Liver (tissue), 9 donors: ENCODE results near the gene LAMC1. TPM values are rescaled to one million over a fixed set of nuclear protein-coding genes. Genes with fewer than 3 reads are reported as not detected.
A peak's percentile ranks its signal among the peaks of the same experiment; 100 is the strongest.

ENCODE experiments used
- DNase-seq: peaks from one replicate; pipeline ENCODE4 v3.0.0-alpha.2; 2017; ENCODE audit warnings: low spot score
- H3K27ac ChIP-seq, 2 donors: one replicate each; pipeline ENCODE4 v1.7.0; 2013; ENCODE audit warnings: inconsistent platforms in 2 of 2, low read length in 2 of 2, control low read depth in 1 of 2, low read depth in 1 of 2, mild to moderate bottlenecking in 1 of 2
- H3K27me3 ChIP-seq, 4 donors: one replicate each; pipeline versions ENCODE4 v1.6.1 to v1.7.0; 2013; ENCODE audit warnings: low read length in 3 of 4, inconsistent platforms in 1 of 4, mild to moderate bottlenecking in 1 of 4, moderate library complexity in 1 of 4; ENCODE audit not compliant: control insufficient read depth in 4 of 4, insufficient read depth in 4 of 4
- H3K36me3 ChIP-seq, 4 donors: one replicate each; pipeline versions ENCODE4 v1.6.1 to v1.7.0; 2013; ENCODE audit warnings: low read length in 3 of 4, mild to moderate bottlenecking in 3 of 4, low read depth in 1 of 4, moderate library complexity in 1 of 4; ENCODE audit not compliant: control insufficient read depth in 4 of 4, insufficient read depth in 3 of 4
- H3K4me1 ChIP-seq, 4 donors: one replicate each; pipeline versions ENCODE4 v1.6.1 to v1.7.0; 2013; ENCODE audit warnings: low read length in 3 of 4, mild to moderate bottlenecking in 3 of 4, moderate library complexity in 1 of 4; ENCODE audit not compliant: control insufficient read depth in 4 of 4, insufficient read depth in 4 of 4
- H3K4me3 ChIP-seq, 3 donors: one replicate each; pipeline versions ENCODE4 v1.6.1 to v1.7.0; 2013; ENCODE audit warnings: low read length in 3 of 3, control low read depth in 1 of 3, low read depth in 1 of 3, mild to moderate bottlenecking in 1 of 3
- H3K9ac ChIP-seq, 2 donors: one replicate each; pipeline ENCODE4 v1.7.0; 2013; ENCODE audit warnings: low read length in 2 of 2, mild to moderate bottlenecking in 2 of 2, moderate library complexity in 2 of 2, control low read depth in 1 of 2, low read depth in 1 of 2
- H3K9me3 ChIP-seq, 4 donors: one replicate each; pipeline versions ENCODE4 v1.6.1 to v1.7.0; 2013; ENCODE audit warnings: low read length in 3 of 4; ENCODE audit not compliant: control insufficient read depth in 4 of 4
- CTCF ChIP-seq: fragments of 150-350 bp; IDR thresholded peaks from 2 replicates; pipeline ENCODE4 v1.5.1; 2017; ENCODE audit warnings: improper control_type of control experiment, low read depth, low read length; ENCODE audit not compliant: missing input control
- EGR1 ChIP-seq, 2 donors: IDR thresholded peaks; 2 replicates each; pipeline ENCODE4 v1.6.1; 2016 to 2018; ENCODE audit warnings: antibody characterized with exemption in 2 of 2, low read depth in 2 of 2
- FOXA2 ChIP-seq: IDR thresholded peaks from 2 replicates; pipeline ENCODE4 v1.6.1; 2016; ENCODE audit warnings: antibody characterized with exemption
- HNF4A ChIP-seq, 2 donors: conservative IDR thresholded peaks; 2 replicates each; pipeline ENCODE4 v1.6.1; 2016; ENCODE audit warnings: antibody characterized with exemption in 2 of 2, mild to moderate bottlenecking in 2 of 2
- HNF4G ChIP-seq: IDR thresholded peaks from 2 replicates; pipeline ENCODE4 v1.6.1; 2016; ENCODE audit warnings: antibody characterized with exemption
- JUND ChIP-seq, 2 donors: IDR thresholded peaks; 2 replicates each; pipeline ENCODE4 v1.6.1; 2016; ENCODE audit warnings: antibody characterized with exemption in 2 of 2
- NR2F2 ChIP-seq: IDR thresholded peaks from 2 replicates; pipeline ENCODE4 v1.6.1; 2016; ENCODE audit warnings: antibody characterized with exemption
- RXRA ChIP-seq, 2 donors: IDR thresholded peaks; 2 replicates each; pipeline ENCODE4 v1.6.1; 2017 to 2018; ENCODE audit warnings: antibody characterized with exemption in 2 of 2, mild to moderate bottlenecking in 1 of 2
- TAF1 ChIP-seq: conservative IDR thresholded peaks from 2 replicates; pipeline ENCODE4 v1.6.1; 2016; ENCODE audit warnings: antibody characterized with exemption, mild to moderate bottlenecking
- YY1 ChIP-seq: IDR thresholded peaks from 2 replicates; pipeline ENCODE4 v1.6.1; 2016; ENCODE audit warnings: antibody characterized with exemption, mild to moderate bottlenecking
- ZBTB33 ChIP-seq: IDR thresholded peaks from 2 replicates; pipeline ENCODE4 v1.6.1; 2016; ENCODE audit warnings: antibody characterized with exemption
- WGBS: extraction: QIAGEN DNeasy Blood & Tissue Kit; methylation state at CpG from one replicate; pipeline ENCODE4 v1.1.7; 2013; 5-methylcytosine and 5-hydroxymethylcytosine counted together
- polyA plus RNA-seq, 2 donors: library from polyadenylated mRNA; stranded (reverse) in 1 of 2; unstranded in 1 of 2; fragments of 200-250 nt in 1 of 2; fragments of >200 nt in 1 of 2; fragmentation: Nextera tagmentation in 1 of 2; extraction: Ambion mirVana in 1 of 2; gene quantifications; one replicate each; pipeline versions ENCODE4 v1.2.1 to v1.2.3, GENCODE V29; 2013 to 2015
- total RNA-seq, 2 donors: library from RNA; depleted of rRNA; stranded (reverse); fragments of >200 nt; gene quantifications; one replicate each; pipeline ENCODE4 v1.2.3, GENCODE V29; 2014
- TF ChIP-seq, protein P1 (sequence below): IDR thresholded peaks from 2 replicates; pipeline ENCODE4 v1.6.1; 2016; ENCODE audit warnings: antibody characterized with exemption
- donor health status: healthy.
- donor health status: healthy.
- donor health status: healthy.
- donor health status: healthy.
- donor health status: healthy.

The LAMC1 gene
- total and polyA plus RNA-seq, 4 donors = 5.3 to 35.1 (median 19.7) TPM

GRCh38 chr1:183002797-183003196, 20.4 kb upstream of the LAMC1 start (continued):
- TF ChIP-seq, protein P1, sequence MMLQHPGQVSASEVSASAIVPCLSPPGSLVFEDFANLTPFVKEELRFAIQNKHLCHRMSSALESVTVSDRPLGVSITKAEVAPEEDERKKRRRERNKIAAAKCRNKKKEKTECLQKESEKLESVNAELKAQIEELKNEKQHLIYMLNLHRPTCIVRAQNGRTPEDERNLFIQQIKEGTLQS = no peak
- TF ChIP-seq CTCF (no peak), HNF4A (conservative IDR thresholded peaks at IDR 0.05) (peak; percentile 40 to 53), HNF4G (no peak)

GRCh38 chr1:183003203-183003602, 20.0 kb upstream of the LAMC1 start:
- TF ChIP-seq NR2F2 (no peak), ZBTB33 (no peak), RXRA (IDR thresholded peaks at IDR 0.05) (no peak), CTCF (no peak), EGR1 (IDR thresholded peaks at IDR 0.05; ENCODE audit: low read depth in 2 of 2) (no peak)
- WGBS = 29% methylated on average over 4 of the region's 4 CpGs
- Histone ChIP-seq H3K9ac (no peak overlapping the region), H3K27me3 (no peaks in the 10 kb centered on the region), H3K4me3 (no peak overlapping the region), H3K36me3 (no peaks in the 10 kb centered on the region), H3K4me1 (peaks cover 0 to 7% (median 3%) of the 10 kb centered on the region in 4 donors), H3K27ac (no peak overlapping the region), H3K9me3 (no peaks in the 10 kb centered on the region)
- no peak for DNase-seq

GRCh38 chr1:183004141-183004540, 19.1 kb upstream of the LAMC1 start:
- 98% methylated on average over 2 of the region's 2 CpGs for WGBS

More at GRCh38 chr1:183004141-183004540, 19.1 kb upstream of the LAMC1 start:
- no peak overlapping the region for H3K27ac ChIP-seq
- H3K36me3 ChIP-seq = no peaks in the 10 kb centered on the region
- H3K9me3 ChIP-seq = no peaks in the 10 kb centered on the region
- H3K4me3 ChIP-seq = no peak overlapping the region
- DNase-seq = no peak
- H3K9ac ChIP-seq = no peak overlapping the region
- H3K4me1 ChIP-seq = peaks cover 0 to 7% (median 3%) of the 10 kb centered on the region in 4 donors
- TF ChIP-seq EGR1 (IDR thresholded peaks at IDR 0.05; ENCODE audit: low read depth in 2 of 2) (no peak), TAF1 (no peak), HNF4A (conservative IDR thresholded peaks at IDR 0.05) (no peak), NR2F2 (no peak), YY1 (no peak), CTCF (no peak), FOXA2 (no peak), JUND (IDR thresholded peaks at IDR 0.05) (no peak), RXRA (IDR thresholded peaks at IDR 0.05) (no peak), HNF4G (no peak)
- no peaks in the 10 kb centered on the region for H3K27me3 ChIP-seq
